CD14-positive monocyte (primary cell): ENCODE data around the gene PLEKHG4. TPM values are rescaled to one million over a fixed set of nuclear protein-coding genes. Genes with fewer than 3 reads are reported as not detected.

Source experiments
- DNase-seq, 3 donors: peaks; one replicate each; pipeline ENCODE4 v3.0.0-alpha.2; 2011 to 2022
- H2AFZ ChIP-seq: 2 replicates; pipeline ENCODE4 v1.6.0; 2012; ENCODE audit warnings: mild to moderate bottlenecking, low read depth, low read length, inconsistent platforms; ENCODE audit not compliant: insufficient read depth, poor library complexity, severe bottlenecking
- H3K27ac ChIP-seq, 2 donors: 1 replicate in 1 of 2; 2 replicates in 1 of 2; pipeline ENCODE4 v1.5.1; 2012 to 2013; ENCODE audit warnings: low read length in 2 of 2, control low read depth in 1 of 2, inconsistent platforms in 1 of 2, low read depth in 1 of 2, mild to moderate bottlenecking in 1 of 2
- H3K27me3 ChIP-seq, 2 donors: one replicate each; pipeline versions ENCODE4 v1.6.0 to v1.6.1; 2011 to 2013; ENCODE audit warnings: low read length in 2 of 2; ENCODE audit not compliant: control insufficient read depth in 2 of 2, insufficient read depth in 2 of 2
- H3K36me3 ChIP-seq, 2 donors: replicated peaks in 1 of 2; 1 replicate in 1 of 2; 2 replicates in 1 of 2; pipeline versions ENCODE4 v1.5.1 to v1.6.1; 2012 to 2013; ENCODE audit warnings: low read length in 2 of 2, control low read depth in 1 of 2, inconsistent platforms in 1 of 2, mild to moderate bottlenecking in 1 of 2; ENCODE audit not compliant: insufficient read depth in 2 of 2, control insufficient read depth in 1 of 2
- H3K4me1 ChIP-seq, 2 donors: 1 replicate in 1 of 2; 2 replicates in 1 of 2; pipeline versions ENCODE4 v1.5.1 to v1.6.1; 2012 to 2013; ENCODE audit warnings: low read length in 2 of 2, control low read depth in 1 of 2, inconsistent platforms in 1 of 2, mild to moderate bottlenecking in 1 of 2, moderate library complexity in 1 of 2; ENCODE audit not compliant: insufficient read depth in 2 of 2, control insufficient read depth in 1 of 2
- H3K4me2 ChIP-seq: replicated peaks from 2 replicates; pipeline ENCODE3; 2012; ENCODE audit warnings: low read length, moderate library complexity, mild to moderate bottlenecking; ENCODE audit not compliant: poor library complexity, severe bottlenecking; ENCODE audit errors: extremely low read depth
- H3K4me3 ChIP-seq, 3 experiments: fragments of 200-600 bp in 1 of 3; sonication (generic) in 1 of 3; replicated peaks in 1 of 3; 1 replicate in 2 of 3; 2 replicates in 1 of 3; pipeline ENCODE4 v1.5.1; 2011 to 2013; ENCODE audit warnings: low read length in 3 of 3, mild to moderate bottlenecking in 3 of 3, control low read depth in 2 of 3, low read depth in 2 of 3, inconsistent platforms in 1 of 3, moderate library complexity in 1 of 3
- H3K79me2 ChIP-seq: 2 replicates; pipeline ENCODE4 v1.6.0; 2012; ENCODE audit warnings: mild to moderate bottlenecking, control low read depth, inconsistent platforms, low read length, moderate library complexity; ENCODE audit not compliant: insufficient read depth
- H3K9ac ChIP-seq: 2 replicates; pipeline ENCODE4 v1.6.0; 2017; ENCODE audit warnings: low read length, mild to moderate bottlenecking; ENCODE audit not compliant: insufficient read depth, poor library complexity, severe bottlenecking
- H3K9me3 ChIP-seq, 2 donors: replicated peaks in 1 of 2; 1 replicate in 1 of 2; 2 replicates in 1 of 2; pipeline versions ENCODE4 v1.5.1 to v1.6.1; 2012 to 2013; ENCODE audit warnings: low read length in 2 of 2, control low read depth in 1 of 2; ENCODE audit not compliant: control insufficient read depth in 1 of 2, insufficient read depth in 1 of 2
- H4K20me1 ChIP-seq: 2 replicates; pipeline ENCODE4 v1.6.0; 2012; ENCODE audit warnings: mild to moderate bottlenecking, low read length, control low read depth, moderate library complexity; ENCODE audit not compliant: insufficient read depth
- H3K27ac Mint-ChIP-seq, 7 donors: one replicate each; pipeline ENCODE4 v1.8.0; 2020; ENCODE audit warnings: mild to moderate bottlenecking in 7 of 7, mixed read lengths in 7 of 7, moderate library complexity in 6 of 7, inconsistent platforms in 2 of 7
- H3K27me3 Mint-ChIP-seq, 3 donors: one replicate each; pipeline ENCODE4 v1.8.0; 2021 to 2022; ENCODE audit warnings: low read depth in 3 of 3, mild to moderate bottlenecking in 3 of 3, mixed read lengths in 3 of 3, moderate library complexity in 3 of 3, inconsistent platforms in 1 of 3
- H3K36me3 Mint-ChIP-seq, 2 donors: one replicate each; pipeline ENCODE4 v1.8.0; 2020; ENCODE audit warnings: mixed read lengths in 2 of 2, inconsistent platforms in 1 of 2, mild to moderate bottlenecking in 1 of 2
- H3K4me1 Mint-ChIP-seq: one replicate; pipeline ENCODE4 v1.8.0; 2020; ENCODE audit warnings: mild to moderate bottlenecking, mixed read lengths
- H3K4me3 Mint-ChIP-seq, 2 donors: one replicate each; pipeline ENCODE4 v1.8.0; 2020; ENCODE audit warnings: mild to moderate bottlenecking in 2 of 2, mixed read lengths in 2 of 2, moderate library complexity in 1 of 2
- H3K9me3 Mint-ChIP-seq, 7 donors: one replicate each; pipeline ENCODE4 v1.8.0; 2020 to 2022; ENCODE audit warnings: mixed read lengths in 7 of 7, mild to moderate bottlenecking in 6 of 7, moderate library complexity in 6 of 7, inconsistent platforms in 2 of 7
- CTCF ChIP-seq: fragments of 200-600 bp; IDR thresholded peaks from one replicate; pipeline ENCODE4 v1.8.0; 2022; ENCODE audit warnings: antibody characterized with exemption, mild to moderate bottlenecking
- WGBS: methylation state at CpG from one replicate; pipeline ENCODE4 v1.1.5; 2013; ENCODE audit warnings: missing lambda C conversion rate; ENCODE audit not compliant: insufficient coverage; 5-methylcytosine and 5-hydroxymethylcytosine counted together
- intact Hi-C, 2 donors: fragments of 100-400 bp; cut with micrococcal nuclease; formaldehyde crosslinking; loops; one replicate each; pipeline versions ENCODE4 v1.15.0 to v1.15.1; 2023
- polyA plus RNA-seq, 3 donors: library from polyadenylated mRNA; depleted of rRNA in 1 of 3; unstranded in 2 of 3; stranded (reverse) in 1 of 3; fragments of 300-500 nt in 2 of 3; fragments of >200 nt in 1 of 3; fragmentation: Illumina TruSeq in 2 of 3; gene quantifications; 1 replicate in 2 of 3; 2 replicates in 1 of 3; pipeline ENCODE4 v1.2.3, GENCODE V29; 2012 to 2021

PLEKHG4 gene
- polyA plus RNA-seq, 3 donors, result 0.79 to 3.2 (median 3.0) TPM

DNA sequence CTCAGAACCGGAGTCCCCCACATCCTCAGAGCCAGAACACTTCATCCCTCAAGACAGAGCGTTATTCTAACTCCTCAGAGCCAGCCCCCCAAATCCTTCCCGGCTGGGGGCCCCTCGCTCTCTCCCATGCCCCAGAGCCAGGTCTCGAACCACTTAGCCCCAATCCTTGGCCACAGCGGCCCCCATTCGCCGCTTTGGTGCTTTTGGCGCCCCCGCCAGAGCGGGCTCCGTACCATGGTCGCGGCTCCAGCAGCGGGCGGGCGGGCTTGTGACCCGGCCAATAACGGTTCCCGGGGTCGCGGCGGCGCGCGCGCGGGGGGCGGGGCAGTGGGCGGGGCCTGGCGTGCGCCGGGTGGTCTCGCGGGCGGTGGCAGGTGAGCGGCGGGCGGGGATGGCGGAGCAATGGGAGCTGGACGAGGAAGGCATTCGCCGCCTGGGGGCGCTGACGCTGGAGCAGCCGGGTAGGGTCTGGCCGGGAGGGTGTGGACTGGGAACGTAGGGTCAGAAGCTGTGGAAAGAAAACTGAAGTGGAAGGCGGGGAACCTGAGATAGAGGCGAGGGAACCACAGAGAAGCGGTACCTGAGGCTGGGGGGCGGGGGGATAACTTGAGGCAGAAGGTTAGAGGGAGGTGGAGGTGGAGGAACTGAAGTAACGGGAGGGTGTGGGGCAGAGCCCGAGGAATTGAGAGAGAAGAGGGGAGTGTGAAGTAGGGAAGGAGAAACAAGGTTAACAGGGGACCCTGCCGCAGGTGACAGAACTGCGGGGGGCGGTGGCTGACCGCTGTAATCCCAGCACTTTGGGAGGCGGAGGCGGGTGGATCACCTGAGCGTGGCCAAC, 47.4 kb downstream of the PLEKHG4 start, which contains the start of the genes KCTD19 and LRRC36:
Gene KCTD19 (minus strand): TSS at position 270 of the 838 bp plus-strand sequence. CDS start 34 bp downstream, at position 236.
Gene LRRC36 (plus strand): TSS at position 344 of the 838 bp plus-strand sequence. CDS start 48 bp downstream, at position 392.
- intact Hi-C loops, result no loop called here
- Mint-ChIP-seq H3K27ac (peak within 1 kb of the TSS in 2 of 7 donors; percentile 2 to 83), H3K4me3 (peak within 1 kb of the TSS; percentile 75 to 94), H3K27me3 (peaks cover 20 to 23% (median 22%) of the 10 kb centered on the region in 3 donors), H3K4me1 (peaks cover 29% of the 10 kb centered on the region), H3K36me3 (peaks cover 2 to 3% of the 10 kb centered on the region in 2 donors), H3K9me3 (peaks cover 0 to 4% (median 0%) of the 10 kb centered on the region in 7 donors)
- Histone ChIP-seq H3K9ac (peak within 1 kb of the TSS; percentile 11), H3K36me3 (no peaks in the 10 kb centered on the region), H3K4me2 (peak within 1 kb of the TSS; percentile 66), H2AFZ (peak within 1 kb of the TSS; percentile 78), H3K4me1 (peaks cover 26 to 32% of the 10 kb centered on the region in 2 donors), H3K4me3 (peak within 1 kb of the TSS in 2 of 3 experiments; percentile 27 to 58), H3K27me3 (peaks cover 0 to 9% of the 10 kb centered on the region in 2 donors), H3K79me2 (no peaks in the 10 kb centered on the region), H3K9me3 (no peaks in the 10 kb centered on the region), H4K20me1 (no peaks in the 10 kb centered on the region), H3K27ac (no peak within 1 kb of the TSS)
- WGBS, result 3% methylated on average over 52 of the region's 61 CpGs
- peak; percentile 72 for TF ChIP-seq CTCF
- peak; percentile 21 to 43 (median 26) for DNase-seq

GRCh38 chr16:67327743-67328142, 48.4 kb downstream of the PLEKHG4 start:
- Histone ChIP-seq H3K27ac (no peak overlapping the region), H4K20me1 (no peaks in the 10 kb centered on the region), H3K4me1 (peaks cover 26 to 32% of the 10 kb centered on the region in 2 donors), H2AFZ (no peak overlapping the region), H3K4me3 (no peak overlapping the region), H3K9ac (no peak overlapping the region), H3K9me3 (no peaks in the 10 kb centered on the region), H3K36me3 (no peaks in the 10 kb centered on the region), H3K79me2 (no peaks in the 10 kb centered on the region), H3K4me2 (no peak overlapping the region), H3K27me3 (peaks cover 0 to 9% of the 10 kb centered on the region in 2 donors)
- Mint-ChIP-seq H3K4me3 (peak overlapping the region in 1 of 2 donors; percentile 43), H3K9me3 (peaks cover 0 to 4% (median 0%) of the 10 kb centered on the region in 7 donors), H3K27ac (no peak overlapping the region), H3K27me3 (peaks cover 20 to 21% (median 20%) of the 10 kb centered on the region in 3 donors), H3K4me1 (peaks cover 29% of the 10 kb centered on the region), H3K36me3 (peaks cover 2 to 3% of the 10 kb centered on the region in 2 donors)
- WGBS, result 0% methylated on average over 2 of the region's 3 CpGs
- no peak for DNase-seq
- TF ChIP-seq CTCF, result no peak
- intact Hi-C loops, result no loop called here
